Activated naive CD4-positive, alpha-beta T cell treated with Interleukin-2 at 50 U/mL for 16 hours (primary cell): Measurements from ENCODE around the gene FBP1.

Source experiments
- DNase-seq: peaks from one replicate; pipeline ENCODE4 v3.0.0-alpha.2; 2020

Gene FBP1

GRCh38 chr9:94639061-94639998 lies at the start of gene FBP1:
TSS of gene FBP1 (minus strand) at chr9:94639518. CDS start at chr9:94639310, 208 bp downstream.
- DNase-seq = peak; percentile 35

GRCh38 chr9:94687451-94687850 lies 48.1 kb upstream of the FBP1 start:
- no peak for DNase-seq

GRCh38 chr9:94685359-94685758 lies 46.0 kb upstream of the FBP1 start:
- no peak for DNase-seq

GRCh38 chr9:94681508-94681907 lies 42.2 kb upstream of the FBP1 start:
- DNase-seq = peak; percentile 50

GRCh38 chr9:94680621-94681020 lies 41.3 kb upstream of the FBP1 start:
- no peak for DNase-seq

GRCh38 chr9:94680020-94680419 lies 40.7 kb upstream of the FBP1 start:
- no peak for DNase-seq

- DNase-seq = no peak
Observed at GRCh38 chr9:94679587-94679986, 40.3 kb upstream of the FBP1 start.

- DNase-seq = no peak
Observed at GRCh38 chr9:94677929-94678328, 38.6 kb upstream of the FBP1 start.

- no peak for DNase-seq
Observed at GRCh38 chr9:94676446-94677131, 37.3 kb upstream of the FBP1 start.

- no peak for DNase-seq
Observed at GRCh38 chr9:94675008-94675881, 35.9 kb upstream of the FBP1 start.

GRCh38 chr9:94672811-94673487 lies 33.6 kb upstream of the FBP1 start:
- DNase-seq = no peak

GRCh38 chr9:94668928-94669729 lies 29.8 kb upstream of the FBP1 start:
- peak; percentile 62 for DNase-seq

GRCh38 chr9:94668418-94668927 lies 29.2 kb upstream of the FBP1 start:
- no peak for DNase-seq

GRCh38 chr9:94666364-94667099 lies 27.2 kb upstream of the FBP1 start:
- DNase-seq = no peak

GRCh38 chr9:94665613-94666012 lies 26.3 kb upstream of the FBP1 start:
- DNase-seq = no peak

GRCh38 chr9:94664801-94665200 lies 25.5 kb upstream of the FBP1 start:
- DNase-seq = no peak

GRCh38 chr9:94663640-94664039 lies 24.3 kb upstream of the FBP1 start:
- DNase-seq = no peak

- no peak for DNase-seq
Observed at GRCh38 chr9:94663140-94663539, 23.8 kb upstream of the FBP1 start.

- DNase-seq = no peak
Observed at GRCh38 chr9:94657021-94657725, 17.9 kb upstream of the FBP1 start.

GRCh38 chr9:94656200-94656599 lies 16.9 kb upstream of the FBP1 start:
- DNase-seq = peak; percentile 35
